Osteoblast (primary cell): Measurements from ENCODE around the gene TECR. TPM values are rescaled to one million over a fixed set of nuclear protein-coding genes. Genes with fewer than 3 reads are reported as not detected.
A peak's percentile ranks its signal among the peaks of the same experiment; 100 is the strongest.

Source experiments
- DNase-seq: peaks from one replicate; pipeline ENCODE4 v3.0.0; 2011; ENCODE audit warnings: low spot score, mixed read lengths; ENCODE audit not compliant: insufficient read length; ENCODE audit errors: missing footprints
- H2AFZ ChIP-seq: 2 replicates; pipeline ENCODE4 v1.6.0; 2011; ENCODE audit warnings: mild to moderate bottlenecking, low read length
- H3K27ac ChIP-seq: 2 replicates; pipeline ENCODE4 v1.5.1; 2011; ENCODE audit warnings: mild to moderate bottlenecking, low read depth, low read length, moderate library complexity
- H3K27me3 ChIP-seq: 2 replicates; pipeline ENCODE4 v1.6.0; 2012; ENCODE audit warnings: mild to moderate bottlenecking, control low read depth, inconsistent platforms, low read length, moderate library complexity; ENCODE audit not compliant: insufficient read depth
- H3K36me3 ChIP-seq: 2 replicates; pipeline ENCODE4 v1.5.1; 2011; ENCODE audit warnings: mild to moderate bottlenecking, low read length, control low read depth, moderate library complexity; ENCODE audit not compliant: insufficient read depth
- H3K4me1 ChIP-seq: 2 replicates; pipeline ENCODE4 v1.5.1; 2011; ENCODE audit warnings: mild to moderate bottlenecking, low read length, control low read depth, moderate library complexity; ENCODE audit not compliant: insufficient read depth
- H3K4me2 ChIP-seq: 2 replicates; pipeline ENCODE4 v1.6.0; 2011; ENCODE audit warnings: mild to moderate bottlenecking, low read length; ENCODE audit not compliant: insufficient read depth
- H3K4me3 ChIP-seq: fragments of 200-600 bp; sonication (generic); 3 replicates; pipeline ENCODE4 v1.5.1; 2012; ENCODE audit warnings: mild to moderate bottlenecking, low read length, inconsistent platforms; ENCODE audit not compliant: insufficient read depth
- H3K79me2 ChIP-seq: 2 replicates; pipeline ENCODE4 v1.6.0; 2012; ENCODE audit warnings: mild to moderate bottlenecking, low read length, control low read depth, inconsistent platforms; ENCODE audit not compliant: insufficient read depth
- H3K9me3 ChIP-seq: 2 replicates; pipeline ENCODE4 v1.5.1; 2011; ENCODE audit warnings: low read depth, low read length, control low read depth
- H4K20me1 ChIP-seq: 2 replicates; pipeline ENCODE4 v1.6.0; 2012; ENCODE audit warnings: mild to moderate bottlenecking, low read length, control low read depth; ENCODE audit not compliant: insufficient read depth
- CTCF ChIP-seq: IDR thresholded peaks from 2 replicates; pipeline ENCODE4 v1.5.1; 2011; ENCODE audit warnings: mild to moderate bottlenecking, low read depth, low read length, moderate library complexity; ENCODE audit errors: extremely low read depth
- total RNA-seq: library from RNA; depleted of rRNA; stranded (reverse); fragments of >200 nt; gene quantifications from 2 replicates; pipeline ENCODE4 v1.2.3, GENCODE V29; 2012

TECR gene
- total RNA-seq, 1 donor: 41.6 TPM

GRCh38 chr19:14482172-14482941 is 47.0 kb upstream of the TECR start:
- no peak overlapping the region for H3K4me2 ChIP-seq
- no peak overlapping the region for H2AFZ ChIP-seq
- H3K27ac ChIP-seq: no peak overlapping the region
- TF ChIP-seq CTCF: no peak
- H3K4me1 ChIP-seq: peaks cover 3% of the 10 kb centered on the region
- peaks cover 17% of the 10 kb centered on the region for H3K79me2 ChIP-seq
- no peaks in the 10 kb centered on the region for H3K27me3 ChIP-seq
- H3K4me3 ChIP-seq: no peak overlapping the region
- H4K20me1 ChIP-seq: peaks cover 40% of the 10 kb centered on the region
- H3K36me3 ChIP-seq: peaks cover 38% of the 10 kb centered on the region
- H3K9me3 ChIP-seq: no peaks in the 10 kb centered on the region
- DNase-seq: peak; percentile 75

- H3K4me1 ChIP-seq: no peaks in the 10 kb centered on the region
- peak; percentile 73 for DNase-seq
- peaks cover 48% of the 10 kb centered on the region for H3K36me3 ChIP-seq
- H3K4me3 ChIP-seq: no peak overlapping the region
- no peak for TF ChIP-seq CTCF
- no peak overlapping the region for H3K4me2 ChIP-seq
- H4K20me1 ChIP-seq: peaks cover 12% of the 10 kb centered on the region
- H3K27ac ChIP-seq: no peak overlapping the region
- H3K79me2 ChIP-seq: peaks cover 34% of the 10 kb centered on the region
- H3K9me3 ChIP-seq: no peaks in the 10 kb centered on the region
- H3K27me3 ChIP-seq: no peaks in the 10 kb centered on the region
- no peak overlapping the region for H2AFZ ChIP-seq
These were observed 41.8 kb upstream of the TECR start for GRCh38 chr19:14487370-14488125.

GRCh38 chr19:14492756-14493337 is 36.5 kb upstream of the TECR start:
- H3K27ac ChIP-seq: no peak overlapping the region
- peaks cover 22% of the 10 kb centered on the region for H4K20me1 ChIP-seq
- peaks cover 54% of the 10 kb centered on the region for H3K79me2 ChIP-seq
- no peak overlapping the region for H2AFZ ChIP-seq
- no peak overlapping the region for H3K4me2 ChIP-seq
- peak; percentile 71 for DNase-seq
- H3K4me3 ChIP-seq: no peak overlapping the region
- TF ChIP-seq CTCF: no peak
- no peaks in the 10 kb centered on the region for H3K27me3 ChIP-seq
- H3K4me1 ChIP-seq: peaks cover 27% of the 10 kb centered on the region
- H3K9me3 ChIP-seq: no peaks in the 10 kb centered on the region
- H3K36me3 ChIP-seq: peaks cover 37% of the 10 kb centered on the region

- Histone ChIP-seq H3K4me2 (peak overlapping the region; percentile 97), H2AFZ (no peak overlapping the region), H3K79me2 (peaks cover 42% of the 10 kb centered on the region), H3K4me1 (peaks cover 27% of the 10 kb centered on the region), H3K27me3 (no peaks in the 10 kb centered on the region), H3K9me3 (no peaks in the 10 kb centered on the region), H3K4me3 (peak overlapping the region; percentile 95), H3K27ac (peak overlapping the region; percentile 37), H4K20me1 (peaks cover 17% of the 10 kb centered on the region), H3K36me3 (peaks cover 25% of the 10 kb centered on the region)
- no peak for TF ChIP-seq CTCF
- no peak for DNase-seq
These were observed 35.0 kb upstream of the TECR start for GRCh38 chr19:14494411-14494810.
